Esophagus squamous epithelium (tissue), 4 donors: ENCODE data around the gene LRRN1.

Source experiments
- POLR2A ChIP-seq, 4 donors: fragments of 450-650 bp; IDR thresholded peaks; one replicate each; pipeline ENCODE4 v1.6.1; 2017; ENCODE audit warnings: antibody characterized with exemption in 4 of 4, mild to moderate bottlenecking in 4 of 4, moderate library complexity in 3 of 4
- TF ChIP-seq, protein P1 (sequence below), 6 experiments: fragments of 450-650 bp in 4 of 6; fragments of 200-600 bp in 2 of 6; sonication (generic) in 2 of 6; IDR thresholded peaks; one replicate each; pipeline ENCODE4 v1.5.1; 2016 to 2019; ENCODE audit warnings: antibody characterized with exemption in 6 of 6, mild to moderate bottlenecking in 4 of 6, moderate library complexity in 4 of 6

DNA sequence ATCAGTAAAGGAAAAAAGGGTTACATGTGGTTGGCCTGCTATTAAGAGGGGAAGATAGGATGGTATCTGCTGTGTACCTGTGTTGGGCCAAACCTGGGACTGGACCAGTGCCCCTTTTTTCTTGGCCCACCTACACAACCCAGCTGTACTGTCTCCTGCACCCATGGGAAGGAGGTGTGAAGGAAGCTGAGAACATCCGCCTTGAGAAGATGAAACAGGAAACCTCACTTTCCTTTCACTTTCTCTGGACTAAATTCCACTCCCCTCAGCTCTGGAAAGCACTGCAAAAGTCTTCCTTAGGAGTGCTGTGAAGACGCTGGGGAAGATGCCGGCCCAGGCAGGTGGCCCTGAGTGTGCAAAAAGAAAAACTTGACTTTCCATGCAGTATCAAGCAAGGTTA, 37.6 kb downstream of the LRRN1 start:
- TF ChIP-seq, protein P1, sequence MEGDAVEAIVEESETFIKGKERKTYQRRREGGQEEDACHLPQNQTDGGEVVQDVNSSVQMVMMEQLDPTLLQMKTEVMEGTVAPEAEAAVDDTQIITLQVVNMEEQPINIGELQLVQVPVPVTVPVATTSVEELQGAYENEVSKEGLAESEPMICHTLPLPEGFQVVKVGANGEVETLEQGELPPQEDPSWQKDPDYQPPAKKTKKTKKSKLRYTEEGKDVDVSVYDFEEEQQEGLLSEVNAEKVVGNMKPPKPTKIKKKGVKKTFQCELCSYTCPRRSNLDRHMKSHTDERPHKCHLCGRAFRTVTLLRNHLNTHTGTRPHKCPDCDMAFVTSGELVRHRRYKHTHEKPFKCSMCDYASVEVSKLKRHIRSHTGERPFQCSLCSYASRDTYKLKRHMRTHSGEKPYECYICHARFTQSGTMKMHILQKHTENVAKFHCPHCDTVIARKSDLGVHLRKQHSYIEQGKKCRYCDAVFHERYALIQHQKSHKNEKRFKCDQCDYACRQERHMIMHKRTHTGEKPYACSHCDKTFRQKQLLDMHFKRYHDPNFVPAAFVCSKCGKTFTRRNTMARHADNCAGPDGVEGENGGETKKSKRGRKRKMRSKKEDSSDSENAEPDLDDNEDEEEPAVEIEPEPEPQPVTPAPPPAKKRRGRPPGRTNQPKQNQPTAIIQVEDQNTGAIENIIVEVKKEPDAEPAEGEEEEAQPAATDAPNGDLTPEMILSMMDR (IDR thresholded peaks at IDR 0.05), result no peak
- no peak for TF ChIP-seq POLR2A (IDR thresholded peaks at IDR 0.05)
